Astrocyte (in vitro differentiated cells and primary cell): ENCODE data around the gene RCL1. TPM values are rescaled to one million over a fixed set of nuclear protein-coding genes. Genes with fewer than 3 reads are reported as not detected.

Experiments
- DNase-seq: peaks from one replicate; pipeline ENCODE4 v3.0.0-alpha.2; 2010; ENCODE audit warnings: low read depth
- FAIRE-seq: peaks from 2 replicates; lab custom pipeline; 2011; peaks lifted over from hg19 to GRCh38; lab: Jason Lieb, UNC
- H2AFZ ChIP-seq: 2 replicates; pipeline ENCODE4 v1.6.0; 2012; ENCODE audit warnings: low read depth, low read length, inconsistent platforms
- H3K27ac ChIP-seq: 2 replicates; pipeline ENCODE4 v1.5.1; 2011; ENCODE audit warnings: low read depth, low read length, inconsistent platforms
- H3K27me3 ChIP-seq: 2 replicates; pipeline ENCODE4 v1.6.0; 2011; ENCODE audit warnings: low read length, inconsistent platforms; ENCODE audit not compliant: insufficient read depth
- H3K36me3 ChIP-seq: 2 replicates; pipeline ENCODE4 v1.5.1; 2011; ENCODE audit warnings: low read length, inconsistent platforms; ENCODE audit not compliant: insufficient read depth
- H3K4me1 ChIP-seq: 2 replicates; pipeline ENCODE4 v1.5.1; 2011; ENCODE audit warnings: low read length, inconsistent platforms; ENCODE audit not compliant: insufficient read depth
- H3K4me2 ChIP-seq: 2 replicates; pipeline ENCODE4 v1.6.0; 2012; ENCODE audit warnings: low read length, inconsistent platforms
- H3K4me3 ChIP-seq: 2 replicates; pipeline ENCODE4 v1.5.1; 2011; ENCODE audit warnings: low read depth, mild to moderate bottlenecking, low read length, inconsistent platforms; ENCODE audit not compliant: insufficient read depth
- H3K79me2 ChIP-seq: 2 replicates; pipeline ENCODE4 v1.6.0; 2012; ENCODE audit warnings: mild to moderate bottlenecking, low read length, inconsistent platforms; ENCODE audit not compliant: insufficient read depth
- H3K9ac ChIP-seq: 2 replicates; pipeline ENCODE4 v1.6.0; 2012; ENCODE audit warnings: mild to moderate bottlenecking, low read length, inconsistent platforms
- H3K9me3 ChIP-seq: 2 replicates; pipeline ENCODE4 v1.5.1; 2012; ENCODE audit warnings: low read depth, mild to moderate bottlenecking, low read length, inconsistent platforms; ENCODE audit not compliant: insufficient read depth
- H4K20me1 ChIP-seq: 2 replicates; pipeline ENCODE4 v1.6.0; 2012; ENCODE audit warnings: low read length, inconsistent platforms; ENCODE audit not compliant: insufficient read depth
- H3K27ac Mint-ChIP-seq: one replicate; pipeline ENCODE4 v1.8.0; 2021; ENCODE audit warnings: mild to moderate bottlenecking, mixed read lengths; ENCODE audit not compliant: unreplicated experiment
- H3K27me3 Mint-ChIP-seq: one replicate; pipeline ENCODE4 v1.8.0; 2021; ENCODE audit warnings: low read depth, mixed read lengths; ENCODE audit not compliant: unreplicated experiment
- H3K36me3 Mint-ChIP-seq: one replicate; pipeline ENCODE4 v1.8.0; 2021; ENCODE audit warnings: low read depth, mixed read lengths; ENCODE audit not compliant: unreplicated experiment
- H3K4me1 Mint-ChIP-seq: one replicate; pipeline ENCODE4 v1.8.0; 2021; ENCODE audit warnings: low read depth, mixed read lengths; ENCODE audit not compliant: unreplicated experiment
- H3K4me3 Mint-ChIP-seq: one replicate; pipeline ENCODE4 v1.8.0; 2021; ENCODE audit warnings: mild to moderate bottlenecking, moderate library complexity, mixed read lengths; ENCODE audit not compliant: unreplicated experiment
- H3K9me3 Mint-ChIP-seq: one replicate; pipeline ENCODE4 v1.8.0; 2021; ENCODE audit warnings: mild to moderate bottlenecking, mixed read lengths; ENCODE audit not compliant: unreplicated experiment
- EZH2 ChIP-seq: IDR thresholded peaks from 2 replicates; pipeline ENCODE4 v1.6.1; 2012; ENCODE audit warnings: mild to moderate bottlenecking, low read length, inconsistent platforms; ENCODE audit not compliant: insufficient read depth
- total RNA-seq: library from RNA; stranded (reverse); gene quantifications from 2 replicates; pipeline ENCODE4 v1.2.1, GENCODE V29; 2021
- TF ChIP-seq, protein P1 (sequence below): IDR thresholded peaks from 2 replicates; pipeline ENCODE4 v1.5.1; 2011; ENCODE audit warnings: low read depth, mild to moderate bottlenecking, inconsistent platforms, low read length, moderate library complexity; ENCODE audit not compliant: insufficient read depth

Gene RCL1
- total RNA-seq, 1 donor from 2014 or later, result 22.3 TPM

DNA sequence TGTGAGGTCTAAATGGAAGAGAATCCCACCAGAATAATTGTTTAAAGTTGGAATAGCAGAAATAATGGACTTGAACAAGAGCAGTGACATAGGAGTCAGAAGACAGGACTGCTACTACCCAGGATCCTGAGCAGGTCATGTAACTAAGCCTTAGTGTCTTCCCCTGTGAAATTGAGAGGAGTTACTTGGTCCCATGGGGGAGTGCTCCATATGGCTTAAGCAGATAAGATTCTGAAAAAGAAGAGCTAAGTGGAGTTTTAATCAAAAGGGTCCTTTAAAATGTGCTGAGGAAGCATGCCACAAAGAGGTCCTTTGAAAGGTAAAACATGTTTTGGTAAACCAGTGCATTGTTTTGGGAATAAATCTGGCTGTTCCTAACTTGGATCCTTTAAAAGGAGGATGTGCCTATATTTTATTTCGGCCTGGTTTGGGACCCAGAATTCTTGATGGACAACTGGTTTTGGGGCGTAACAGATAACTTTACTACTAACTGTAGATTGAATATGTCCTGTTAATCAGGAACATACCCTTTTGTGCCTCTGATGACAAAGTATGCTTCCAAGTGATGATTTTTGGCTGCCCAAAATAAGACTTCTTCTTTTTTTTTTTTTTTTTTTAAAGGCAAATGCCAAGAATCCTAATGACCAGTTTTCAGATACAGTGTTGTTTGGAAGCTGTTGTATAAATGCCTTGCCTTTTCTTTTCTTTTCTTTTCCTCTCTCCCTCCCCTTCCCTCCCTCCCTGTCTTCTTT lies 5.7 kb downstream of the RCL1 start:
- Mint-ChIP-seq H3K27me3 (no peaks in the 10 kb centered on the region), H3K4me1 (peaks cover 13% of the 10 kb centered on the region), H3K9me3 (no peaks in the 10 kb centered on the region), H3K36me3 (no peaks in the 10 kb centered on the region), H3K27ac (no peak overlapping the region), H3K4me3 (no peak overlapping the region)
- Histone ChIP-seq H3K27ac (no peak overlapping the region), H4K20me1 (peaks cover 78% of the 10 kb centered on the region), H3K4me1 (peaks cover 9% of the 10 kb centered on the region), H3K27me3 (no peaks in the 10 kb centered on the region), H3K79me2 (peaks cover 98% of the 10 kb centered on the region), H3K9me3 (no peaks in the 10 kb centered on the region), H3K36me3 (no peaks in the 10 kb centered on the region), H3K4me2 (no peak overlapping the region), H3K9ac (no peak overlapping the region), H2AFZ (no peak overlapping the region), H3K4me3 (no peak overlapping the region)
- no peak for FAIRE-seq
- DNase-seq, result no peak
- no peak for TF ChIP-seq EZH2
- TF ChIP-seq, protein P1, sequence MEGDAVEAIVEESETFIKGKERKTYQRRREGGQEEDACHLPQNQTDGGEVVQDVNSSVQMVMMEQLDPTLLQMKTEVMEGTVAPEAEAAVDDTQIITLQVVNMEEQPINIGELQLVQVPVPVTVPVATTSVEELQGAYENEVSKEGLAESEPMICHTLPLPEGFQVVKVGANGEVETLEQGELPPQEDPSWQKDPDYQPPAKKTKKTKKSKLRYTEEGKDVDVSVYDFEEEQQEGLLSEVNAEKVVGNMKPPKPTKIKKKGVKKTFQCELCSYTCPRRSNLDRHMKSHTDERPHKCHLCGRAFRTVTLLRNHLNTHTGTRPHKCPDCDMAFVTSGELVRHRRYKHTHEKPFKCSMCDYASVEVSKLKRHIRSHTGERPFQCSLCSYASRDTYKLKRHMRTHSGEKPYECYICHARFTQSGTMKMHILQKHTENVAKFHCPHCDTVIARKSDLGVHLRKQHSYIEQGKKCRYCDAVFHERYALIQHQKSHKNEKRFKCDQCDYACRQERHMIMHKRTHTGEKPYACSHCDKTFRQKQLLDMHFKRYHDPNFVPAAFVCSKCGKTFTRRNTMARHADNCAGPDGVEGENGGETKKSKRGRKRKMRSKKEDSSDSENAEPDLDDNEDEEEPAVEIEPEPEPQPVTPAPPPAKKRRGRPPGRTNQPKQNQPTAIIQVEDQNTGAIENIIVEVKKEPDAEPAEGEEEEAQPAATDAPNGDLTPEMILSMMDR, result no peak

DNA sequence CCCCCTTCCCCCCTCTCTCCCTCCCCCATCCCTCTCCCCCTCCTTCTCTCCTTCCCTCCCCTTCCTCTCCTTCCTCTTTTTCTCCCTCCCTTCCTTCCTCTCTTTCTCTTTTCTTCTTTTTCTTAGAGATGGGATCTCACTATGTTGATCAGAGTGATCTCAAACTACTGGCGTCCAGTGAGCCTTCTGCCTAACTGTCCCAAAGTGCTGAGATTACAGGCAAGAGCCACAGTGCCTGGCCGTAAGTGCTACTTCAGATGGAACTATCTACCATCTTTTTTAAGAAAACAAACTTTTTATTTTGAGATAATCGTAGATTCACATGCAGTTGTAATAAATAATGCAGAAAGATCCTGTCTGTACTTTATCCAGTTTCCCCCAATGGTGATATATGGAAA lies 6.3 kb downstream of the RCL1 start:
- peaks cover 12% of the 10 kb centered on the region for H3K4me1 Mint-ChIP-seq
- no peak for DNase-seq
- peaks cover 98% of the 10 kb centered on the region for H3K79me2 ChIP-seq
- H3K9ac ChIP-seq, result no peak overlapping the region
- H2AFZ ChIP-seq, result no peak overlapping the region
- H3K27ac ChIP-seq, result no peak overlapping the region
- no peaks in the 10 kb centered on the region for H3K36me3 ChIP-seq
- no peak overlapping the region for H3K4me2 ChIP-seq
- H3K4me3 Mint-ChIP-seq, result no peak overlapping the region
- no peaks in the 10 kb centered on the region for H3K9me3 Mint-ChIP-seq
- peaks cover 78% of the 10 kb centered on the region for H4K20me1 ChIP-seq
- peaks cover 4% of the 10 kb centered on the region for H3K4me1 ChIP-seq
- no peaks in the 10 kb centered on the region for H3K27me3 ChIP-seq
- H3K36me3 Mint-ChIP-seq, result no peaks in the 10 kb centered on the region
- no peak overlapping the region for H3K27ac Mint-ChIP-seq
- H3K9me3 ChIP-seq, result no peaks in the 10 kb centered on the region
- no peaks in the 10 kb centered on the region for H3K27me3 Mint-ChIP-seq
- H3K4me3 ChIP-seq, result no peak overlapping the region
- FAIRE-seq, result no peak
- TF ChIP-seq, protein P1, result no peak
- TF ChIP-seq EZH2, result no peak

DNA sequence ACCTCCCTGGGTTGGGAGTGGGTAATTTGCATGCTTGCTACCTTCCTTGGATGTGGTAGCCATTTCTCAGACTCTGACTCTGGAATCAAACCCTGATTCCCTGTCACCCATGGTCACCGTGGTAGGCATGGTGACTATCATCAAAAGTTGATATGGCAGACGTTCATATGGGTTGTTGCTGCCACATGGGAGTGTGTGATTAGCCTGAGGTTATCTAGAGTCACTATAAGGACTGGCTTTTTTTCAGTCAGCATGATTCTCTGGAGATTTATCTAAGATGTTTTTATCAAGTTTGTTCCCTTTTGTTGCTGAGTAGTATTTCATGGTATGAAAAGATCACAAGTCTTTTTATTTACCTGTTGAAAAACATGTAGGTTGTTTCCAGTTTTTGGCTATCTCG lies 7.0 kb downstream of the RCL1 start:
- H3K79me2 ChIP-seq, result peaks cover 98% of the 10 kb centered on the region
- no peak overlapping the region for H3K4me3 ChIP-seq
- no peak overlapping the region for H2AFZ ChIP-seq
- Mint-ChIP-seq H3K27me3 (no peaks in the 10 kb centered on the region), H3K36me3 (peaks cover 1% of the 10 kb centered on the region), H3K4me3 (no peak overlapping the region), H3K27ac (no peak overlapping the region), H3K4me1 (peaks cover 9% of the 10 kb centered on the region), H3K9me3 (no peaks in the 10 kb centered on the region)
- no peak overlapping the region for H3K4me2 ChIP-seq
- no peaks in the 10 kb centered on the region for H3K36me3 ChIP-seq
- no peak overlapping the region for H3K27ac ChIP-seq
- H4K20me1 ChIP-seq, result peaks cover 76% of the 10 kb centered on the region
- DNase-seq, result no peak
- H3K9ac ChIP-seq, result no peak overlapping the region
- no peaks in the 10 kb centered on the region for H3K9me3 ChIP-seq
- TF ChIP-seq, protein P1, result no peak
- no peak for TF ChIP-seq EZH2
- FAIRE-seq, result no peak
- H3K27me3 ChIP-seq, result no peaks in the 10 kb centered on the region
- H3K4me1 ChIP-seq, result no peaks in the 10 kb centered on the region
